ENCODE data around the gene RIPK1. TPM values are rescaled to one million over a fixed set of nuclear protein-coding genes. Genes with fewer than 3 reads are reported as not detected.
"Not testable (repeated sequence)": the region's sequence is repeated elsewhere in the genome, so short reads cannot be mapped to it uniquely, and the experiment has no call there.

Gene RIPK1
- total and polyA plus RNA-seq, 2 donors (not counting 3 experiments of a cell fraction or from before 2014, with no cell fraction given) = 11.2 to 20.6 TPM

DNA sequence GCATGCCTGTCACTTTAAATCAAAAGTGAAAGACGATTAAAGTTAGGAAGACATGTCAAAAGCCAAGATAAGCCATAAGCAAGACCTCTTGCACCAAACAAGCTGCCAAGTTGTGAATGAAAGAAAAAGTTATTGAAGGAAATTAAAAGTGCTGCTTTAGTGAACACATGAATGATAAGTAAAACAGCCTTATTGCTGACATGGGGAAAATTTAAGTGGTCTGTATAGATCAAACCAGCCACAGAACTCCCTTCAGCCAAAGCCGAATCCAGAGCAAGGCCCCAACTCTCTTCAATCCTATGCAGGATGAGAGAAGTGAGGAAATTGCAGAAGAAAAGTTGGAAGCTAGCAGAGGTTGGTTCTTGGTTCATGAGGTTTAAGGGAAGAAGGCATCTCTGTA lies 9.3 kb upstream of the RIPK1 start:
- Histone ChIP-seq H3K9me3 (replicated peaks; ENCODE audit: control insufficient read depth, insufficient read depth, low read length) (no peaks in the 10 kb centered on the region), H3K79me2 (ENCODE audit: control insufficient read depth, insufficient read depth, low read length) (no peaks in the 10 kb centered on the region), H3K9me1 (replicated peaks; ENCODE audit: control insufficient read depth, extremely low read depth, insufficient read depth, low read length) (no peaks in the 10 kb centered on the region), H3K4me1 (ENCODE audit: control insufficient read depth, extremely low read depth, insufficient read depth, low read length) (peaks cover 8% of the 10 kb centered on the region), H2AFZ (ENCODE audit: low read depth, low read length) (no peak overlapping the region), H3K36me3 (ENCODE audit: control insufficient read depth in 2 of 2, extremely low read depth in 1 of 2, insufficient read depth in 2 of 2, low read length in 2 of 2) (no peaks in the 10 kb centered on the region), H3K27me3 (ENCODE audit: control insufficient read depth in 2 of 2, insufficient read depth in 2 of 2, low read length in 2 of 2) (peaks cover 3 to 7% of the 10 kb centered on the region in 2 experiments), H4K20me1 (replicated peaks; ENCODE audit: control insufficient read depth, extremely low read depth, insufficient read depth, low read length) (no peaks in the 10 kb centered on the region), H3K4me2 (ENCODE audit: insufficient read depth, low read length) (no peak overlapping the region), H3K27ac (ENCODE audit: insufficient read depth, low read depth, low read length) (no peak overlapping the region), H3K9ac (replicated peaks; ENCODE audit: extremely low read depth, insufficient read depth, low read length) (no peak overlapping the region), H3K4me3 (replicated peaks in 1 of 3; ENCODE audit: insufficient read depth in 1 of 3, low read depth in 1 of 3, low read length in 3 of 3) (no peak overlapping the region)
- dilution Hi-C loops (cut with MboI; ENCODE audit: extremely low pct_ligation_motif_present, low sequenced_read_pairs) = no loop called here
- DNase-seq (ENCODE audit: low read depth, low spot score) (no peak), FAIRE-seq (no peak)
- BruUV-seq (replicated peaks) = no TSS peak
- ChIA-PET POLR2A (no interaction called here), CTCF (interaction anchor here (1.5 to 8.9 kb wide), 2 partner anchors 60 to 69 kb away, joined by 3 to 126 read pairs; partner anchors contain the start of gene NQO2)
- intact Hi-C loops (cut with micrococcal nuclease) = no loop called here
- TF ChIP-seq POLR2AphosphoS5 (IDR thresholded peaks at IDR 0.05; ENCODE audit: insufficient read depth, low read depth, low read length) (no peak), JUN (IDR thresholded peaks at IDR 0.05; ENCODE audit: borderline replicate concordance, insufficient read depth, insufficient read length, low read depth) (no peak), FOS (IDR thresholded peaks at IDR 0.05; ENCODE audit: borderline replicate concordance, insufficient read depth, low read length) (no peak), POLR2A (IDR thresholded peaks at IDR 0.05; ENCODE audit: low read depth, low read length) (no peak), GATA2 (IDR thresholded peaks at IDR 0.05; ENCODE audit: insufficient read depth, insufficient read length, low read depth, low read length) (no peak), EZH2 (IDR thresholded peaks at IDR 0.05; ENCODE audit: borderline replicate concordance, low read depth, low read length, severe bottlenecking) (no peak)
- TF ChIP-seq, protein P1, sequence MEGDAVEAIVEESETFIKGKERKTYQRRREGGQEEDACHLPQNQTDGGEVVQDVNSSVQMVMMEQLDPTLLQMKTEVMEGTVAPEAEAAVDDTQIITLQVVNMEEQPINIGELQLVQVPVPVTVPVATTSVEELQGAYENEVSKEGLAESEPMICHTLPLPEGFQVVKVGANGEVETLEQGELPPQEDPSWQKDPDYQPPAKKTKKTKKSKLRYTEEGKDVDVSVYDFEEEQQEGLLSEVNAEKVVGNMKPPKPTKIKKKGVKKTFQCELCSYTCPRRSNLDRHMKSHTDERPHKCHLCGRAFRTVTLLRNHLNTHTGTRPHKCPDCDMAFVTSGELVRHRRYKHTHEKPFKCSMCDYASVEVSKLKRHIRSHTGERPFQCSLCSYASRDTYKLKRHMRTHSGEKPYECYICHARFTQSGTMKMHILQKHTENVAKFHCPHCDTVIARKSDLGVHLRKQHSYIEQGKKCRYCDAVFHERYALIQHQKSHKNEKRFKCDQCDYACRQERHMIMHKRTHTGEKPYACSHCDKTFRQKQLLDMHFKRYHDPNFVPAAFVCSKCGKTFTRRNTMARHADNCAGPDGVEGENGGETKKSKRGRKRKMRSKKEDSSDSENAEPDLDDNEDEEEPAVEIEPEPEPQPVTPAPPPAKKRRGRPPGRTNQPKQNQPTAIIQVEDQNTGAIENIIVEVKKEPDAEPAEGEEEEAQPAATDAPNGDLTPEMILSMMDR (IDR thresholded peaks at IDR 0.05; ENCODE audit: extremely low read depth in 1 of 2, insufficient read depth in 1 of 2, low read depth in 1 of 2, low read length in 2 of 2) = no peak

DNA sequence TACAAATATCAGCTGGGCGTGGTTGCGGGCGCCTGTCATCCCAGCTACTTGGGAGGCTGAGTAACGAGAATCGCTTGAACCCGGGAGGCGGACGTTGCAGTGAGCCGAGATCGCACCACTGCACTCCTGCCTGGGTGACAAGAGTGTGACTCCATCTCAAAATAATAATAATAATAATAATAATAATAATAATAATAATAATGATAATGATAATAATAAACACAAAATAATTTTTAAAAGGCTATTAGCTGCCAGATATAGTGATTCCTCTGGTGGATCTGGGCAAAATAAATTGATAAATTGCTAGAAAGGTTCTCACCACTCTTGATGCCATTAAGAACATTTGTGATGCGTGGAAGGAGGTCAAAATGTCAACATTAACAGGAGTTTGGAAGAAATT lies 8.2 kb upstream of the RIPK1 start:
- FAIRE-seq; POLR2A ChIA-PET; BruUV-seq (replicated peaks); H3K9me3 ChIP-seq (replicated peaks; ENCODE audit: control insufficient read depth, insufficient read depth, low read length); H3K79me2 ChIP-seq (ENCODE audit: control insufficient read depth, insufficient read depth, low read length); H3K9ac ChIP-seq (replicated peaks; ENCODE audit: extremely low read depth, insufficient read depth, low read length); H3K4me2 ChIP-seq (ENCODE audit: insufficient read depth, low read length); dilution Hi-C loops (cut with MboI; ENCODE audit: extremely low pct_ligation_motif_present, low sequenced_read_pairs); H3K36me3 ChIP-seq (ENCODE audit: control insufficient read depth in 2 of 2, extremely low read depth in 1 of 2, insufficient read depth in 2 of 2, low read length in 2 of 2); H3K4me1 ChIP-seq (ENCODE audit: control insufficient read depth, extremely low read depth, insufficient read depth, low read length); H4K20me1 ChIP-seq (replicated peaks; ENCODE audit: control insufficient read depth, extremely low read depth, insufficient read depth, low read length); H3K4me3 ChIP-seq (replicated peaks in 1 of 3; ENCODE audit: insufficient read depth in 1 of 3, low read depth in 1 of 3, low read length in 3 of 3); H3K9me1 ChIP-seq (replicated peaks; ENCODE audit: control insufficient read depth, extremely low read depth, insufficient read depth, low read length); DNase-seq (ENCODE audit: low read depth, low spot score); H3K27ac ChIP-seq (ENCODE audit: insufficient read depth, low read depth, low read length); H2AFZ ChIP-seq (ENCODE audit: low read depth, low read length): not testable (repeated sequence)
- CTCF ChIA-PET = interaction anchor here (1.5 to 8.9 kb wide), 2 partner anchors 61 to 70 kb away, joined by 3 to 126 read pairs; partner anchors contain the start of gene NQO2
- H3K27me3 ChIP-seq (ENCODE audit: control insufficient read depth in 2 of 2, insufficient read depth in 2 of 2, low read length in 2 of 2) = peaks cover 3 to 11% of the 10 kb centered on the region in 2 experiments
- intact Hi-C loops (cut with micrococcal nuclease) = loop anchor here (10.0 kb wide), 1 partner anchor 1445 kb away; no protein-coding TSS in a partner anchor
